Measurements from ENCODE around the gene WWOX.

Gene WWOX

GRCh38 chr16:78283548-78284251 lies 184.2 kb downstream of the WWOX start:
- no peak for DNase-seq
- in situ Hi-C loops (cut with MboI; ENCODE audit: low pct_unique_long_range_greater_than_20kb, low sequenced_read_pairs), result no loop called here

- in situ Hi-C loops (cut with MboI; ENCODE audit: low pct_unique_long_range_greater_than_20kb, low sequenced_read_pairs), result no loop called here
- no peak for DNase-seq
Observed at GRCh38 chr16:78284326-78284725, 184.9 kb downstream of the WWOX start.

- DNase-seq, result no peak
- in situ Hi-C loops (cut with MboI; ENCODE audit: low pct_unique_long_range_greater_than_20kb, low sequenced_read_pairs), result no loop called here
Observed at GRCh38 chr16:78284957-78285434, 185.5 kb downstream of the WWOX start.

- DNase-seq, result no peak
- in situ Hi-C loops (cut with MboI; ENCODE audit: low pct_unique_long_range_greater_than_20kb, low sequenced_read_pairs), result no loop called here
Observed at GRCh38 chr16:78285437-78285922, 186.0 kb downstream of the WWOX start.

- no peak for DNase-seq
Observed at GRCh38 chr16:78286065-78286464, 186.6 kb downstream of the WWOX start.

GRCh38 chr16:78288888-78289287 lies 189.4 kb downstream of the WWOX start:
- no peak for DNase-seq
- in situ Hi-C loops (cut with MboI; ENCODE audit: low pct_unique_long_range_greater_than_20kb, low sequenced_read_pairs), result no loop called here

More at GRCh38 chr16:78286065-78286464, 186.6 kb downstream of the WWOX start:
- in situ Hi-C loops (cut with MboI; ENCODE audit: low pct_unique_long_range_greater_than_20kb, low sequenced_read_pairs), result no loop called here

DNA sequence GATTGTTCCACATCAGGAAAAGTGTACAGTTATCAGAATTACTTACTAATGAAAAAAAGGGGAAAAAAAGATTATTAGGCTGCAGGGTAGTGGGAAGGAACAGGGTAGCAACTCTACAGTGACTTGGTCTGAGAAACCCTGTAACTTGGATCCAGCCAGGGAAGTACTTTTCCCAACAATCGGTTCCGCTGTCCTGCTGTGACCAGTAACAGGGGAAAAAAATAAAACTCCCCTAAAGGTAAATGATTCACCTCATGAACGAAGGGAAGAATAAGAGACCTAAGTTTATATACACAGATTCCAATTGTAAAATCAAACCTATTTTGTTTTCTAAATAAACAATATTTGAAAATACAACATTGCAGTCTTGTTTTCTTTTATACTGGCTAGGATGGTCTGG lies 189.9 kb downstream of the WWOX start:
- no peak for DNase-seq
- in situ Hi-C loops (cut with MboI; ENCODE audit: low pct_unique_long_range_greater_than_20kb, low sequenced_read_pairs), result no loop called here

- DNase-seq, result no peak
- in situ Hi-C loops (cut with MboI; ENCODE audit: low pct_unique_long_range_greater_than_20kb, low sequenced_read_pairs), result no loop called here
Observed at GRCh38 chr16:78289844-78290277, 190.4 kb downstream of the WWOX start.

- in situ Hi-C loops (cut with MboI; ENCODE audit: low pct_unique_long_range_greater_than_20kb, low sequenced_read_pairs), result no loop called here
- no peak for DNase-seq
Observed at GRCh38 chr16:78290395-78290794, 190.9 kb downstream of the WWOX start.

- in situ Hi-C loops (cut with MboI; ENCODE audit: low pct_unique_long_range_greater_than_20kb, low sequenced_read_pairs), result no loop called here
- no peak for DNase-seq
Observed at GRCh38 chr16:78290872-78291591, 191.6 kb downstream of the WWOX start.

- DNase-seq, result no peak
- in situ Hi-C loops (cut with MboI; ENCODE audit: low pct_unique_long_range_greater_than_20kb, low sequenced_read_pairs), result no loop called here
Observed at GRCh38 chr16:78291604-78292003, 192.2 kb downstream of the WWOX start.

- DNase-seq, result no peak
- in situ Hi-C loops (cut with MboI; ENCODE audit: low pct_unique_long_range_greater_than_20kb, low sequenced_read_pairs), result no loop called here
Observed at GRCh38 chr16:78292086-78292843, 192.8 kb downstream of the WWOX start.

- no peak for DNase-seq
- in situ Hi-C loops (cut with MboI; ENCODE audit: low pct_unique_long_range_greater_than_20kb, low sequenced_read_pairs), result no loop called here
Observed at GRCh38 chr16:78292844-78293380, 193.5 kb downstream of the WWOX start.

- no peak for DNase-seq
- in situ Hi-C loops (cut with MboI; ENCODE audit: low pct_unique_long_range_greater_than_20kb, low sequenced_read_pairs), result no loop called here
Observed at GRCh38 chr16:78294538-78295225, 195.2 kb downstream of the WWOX start.

DNA sequence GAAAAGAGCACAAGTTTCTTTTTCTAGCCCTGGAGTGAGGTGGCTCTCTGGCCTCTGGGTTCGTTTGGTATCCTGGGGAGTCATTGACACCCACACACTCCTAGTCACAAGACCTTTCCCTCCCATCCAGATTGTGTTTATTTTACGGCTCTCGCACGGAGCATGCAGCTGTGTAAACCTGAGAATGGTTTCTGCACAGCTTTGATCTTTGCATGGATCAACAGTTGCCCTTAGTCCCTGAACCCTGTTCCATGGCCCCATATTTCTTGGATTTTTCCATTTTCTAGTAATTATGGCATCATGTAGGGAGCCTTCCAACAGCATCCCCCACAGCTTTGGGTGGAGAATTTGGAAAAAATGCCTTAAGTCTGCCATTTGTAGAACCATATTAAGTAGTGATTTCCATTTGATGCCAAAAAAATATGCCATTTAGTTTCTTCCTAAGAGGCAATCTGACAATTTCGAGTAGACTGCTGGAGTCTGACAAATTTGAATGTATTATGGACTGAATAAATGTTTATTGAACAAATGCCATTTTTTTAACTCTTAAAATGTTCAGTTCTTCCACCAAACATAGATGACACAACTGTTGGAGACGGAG lies 197.7 kb downstream of the WWOX start:
- in situ Hi-C loops (cut with MboI; ENCODE audit: low pct_unique_long_range_greater_than_20kb, low sequenced_read_pairs), result no loop called here

GRCh38 chr16:78298986-78299385 lies 199.5 kb downstream of the WWOX start:
- in situ Hi-C loops (cut with MboI; ENCODE audit: low pct_unique_long_range_greater_than_20kb, low sequenced_read_pairs), result no loop called here
- DNase-seq, result no peak

More for the DNA sequence above, 197.7 kb downstream of the WWOX start:
- no peak for DNase-seq

GRCh38 chr16:78300469-78300868 lies 201.0 kb downstream of the WWOX start:
- DNase-seq, result no peak
- in situ Hi-C loops (cut with MboI; ENCODE audit: low pct_unique_long_range_greater_than_20kb, low sequenced_read_pairs), result no loop called here

DNA sequence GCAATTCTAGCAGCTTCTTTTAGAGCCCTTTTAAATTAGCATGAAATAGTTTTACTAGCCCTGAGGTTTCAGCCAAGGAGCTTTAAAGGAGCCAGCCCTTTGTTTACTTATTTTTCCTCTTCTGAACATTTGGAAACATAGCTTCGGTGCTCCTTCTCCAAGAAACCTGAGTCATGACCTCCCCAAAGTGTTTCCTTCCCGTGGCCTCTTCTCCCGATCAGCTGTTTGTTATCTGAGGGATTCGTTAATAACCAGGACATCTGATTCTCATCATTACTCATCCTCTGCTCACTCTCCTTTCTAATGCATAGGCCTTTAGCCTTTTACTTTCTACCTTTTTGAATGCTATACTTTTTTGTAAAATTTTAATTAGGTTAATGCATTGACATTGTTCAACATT lies 204.5 kb downstream of the WWOX start:
- in situ Hi-C loops (cut with MboI; ENCODE audit: low pct_unique_long_range_greater_than_20kb, low sequenced_read_pairs), result no loop called here
- DNase-seq, result no peak

GRCh38 chr16:78306361-78306760 lies 206.9 kb downstream of the WWOX start:
- DNase-seq, result no peak
- in situ Hi-C loops (cut with MboI; ENCODE audit: low pct_unique_long_range_greater_than_20kb, low sequenced_read_pairs), result no loop called here
